Muscle layer of duodenum (tissue), 2 donors: ENCODE results near the gene CYB561.
"Not testable (repeated sequence)": the region's sequence is repeated elsewhere in the genome, so short reads cannot be mapped to it uniquely, and the experiment has no call there.

ENCODE experiments used
- H3K27ac ChIP-seq: one replicate; pipeline ENCODE4 v1.7.0; 2013; ENCODE audit warnings: mild to moderate bottlenecking, low read length
- H3K27me3 ChIP-seq: one replicate; pipeline ENCODE4 v1.7.0; 2013; ENCODE audit warnings: low read depth, mild to moderate bottlenecking, control low read depth, low read length
- H3K36me3 ChIP-seq, 2 donors: one replicate each; pipeline ENCODE4 v1.7.0; 2013; ENCODE audit warnings: low read length in 2 of 2, control low read depth in 1 of 2, mild to moderate bottlenecking in 1 of 2; ENCODE audit not compliant: insufficient read depth in 2 of 2, control insufficient read depth in 1 of 2
- H3K4me1 ChIP-seq, 2 donors: one replicate each; pipeline ENCODE4 v1.7.0; 2013; ENCODE audit warnings: low read length in 2 of 2, mild to moderate bottlenecking in 2 of 2, control low read depth in 1 of 2, moderate library complexity in 1 of 2; ENCODE audit not compliant: insufficient read depth in 2 of 2, control insufficient read depth in 1 of 2
- H3K4me3 ChIP-seq, 2 donors: one replicate each; pipeline ENCODE4 v1.7.0; 2013; ENCODE audit warnings: low read length in 2 of 2, low read depth in 1 of 2, mild to moderate bottlenecking in 1 of 2
- H3K9me3 ChIP-seq, 2 donors: one replicate each; pipeline ENCODE4 v1.7.0; 2013; ENCODE audit warnings: low read length in 2 of 2, control low read depth in 1 of 2, mild to moderate bottlenecking in 1 of 2; ENCODE audit not compliant: control insufficient read depth in 1 of 2
- donor health status: healthy.

The CYB561 gene

GRCh38 chr17:63477480-63478440 lies 31.7 kb upstream of the CYB561 start:
- H3K36me3 ChIP-seq, result no peaks in the 10 kb centered on the region
- H3K9me3 ChIP-seq, result no peaks in the 10 kb centered on the region
- peak overlapping the region; percentile 45 to 73 for H3K4me3 ChIP-seq
- no peak overlapping the region for H3K27ac ChIP-seq
- no peaks in the 10 kb centered on the region for H3K27me3 ChIP-seq
- H3K4me1 ChIP-seq, result peaks cover 0 to 18% of the 10 kb centered on the region in 2 donors

GRCh38 chr17:63476854-63477479 lies 30.9 kb upstream of the CYB561 start, which contains the start of gene ACE:
ACE (plus strand) TSS chr17:63477061; CDS start chr17:63477095, 34 bp downstream.
- no peaks in the 10 kb centered on the region for H3K36me3 ChIP-seq
- H3K27me3 ChIP-seq, result no peaks in the 10 kb centered on the region
- peaks cover 0 to 18% of the 10 kb centered on the region in 2 donors for H3K4me1 ChIP-seq
- no peaks in the 10 kb centered on the region for H3K9me3 ChIP-seq
- H3K4me3 ChIP-seq, result peak within 1 kb of the TSS; percentile 45 to 73
- H3K27ac ChIP-seq, result no peak within 1 kb of the TSS

GRCh38 chr17:63476459-63476853 lies 30.4 kb upstream of the CYB561 start:
- Histone ChIP-seq H3K27ac (no peak overlapping the region), H3K4me3 (peak overlapping the region in 1 of 2 donors; percentile 73), H3K4me1 (peaks cover 0 to 18% of the 10 kb centered on the region in 2 donors), H3K36me3 (no peaks in the 10 kb centered on the region), H3K27me3 (no peaks in the 10 kb centered on the region), H3K9me3 (no peaks in the 10 kb centered on the region)

- Histone ChIP-seq H3K27ac (no peak overlapping the region), H3K4me1 (peaks cover 0 to 18% of the 10 kb centered on the region in 2 donors), H3K27me3 (no peaks in the 10 kb centered on the region), H3K9me3 (no peaks in the 10 kb centered on the region), H3K4me3 (no peak overlapping the region), H3K36me3 (no peaks in the 10 kb centered on the region)
Measured at GRCh38 chr17:63475491-63476412, 29.6 kb upstream of the CYB561 start.

GRCh38 chr17:63474586-63475460 lies 28.7 kb upstream of the CYB561 start:
- H3K4me3 ChIP-seq, result no peak overlapping the region
- H3K4me1 ChIP-seq, result peaks cover 0 to 18% of the 10 kb centered on the region in 2 donors
- no peak overlapping the region for H3K27ac ChIP-seq
- H3K9me3 ChIP-seq, result no peaks in the 10 kb centered on the region
- no peaks in the 10 kb centered on the region for H3K27me3 ChIP-seq
- H3K36me3 ChIP-seq, result no peaks in the 10 kb centered on the region

- Histone ChIP-seq H3K9me3 (no peaks in the 10 kb centered on the region), H3K27me3 (no peaks in the 10 kb centered on the region), H3K4me1 (peaks cover 0 to 18% of the 10 kb centered on the region in 2 donors), H3K36me3 (no peaks in the 10 kb centered on the region), H3K27ac (no peak overlapping the region), H3K4me3 (no peak overlapping the region)
Measured at GRCh38 chr17:63474174-63474573, 28.1 kb upstream of the CYB561 start.

GRCh38 chr17:63468099-63468498 lies 22.0 kb upstream of the CYB561 start:
- not testable (repeated sequence) for H3K9me3 ChIP-seq, H3K27ac ChIP-seq, H3K4me3 ChIP-seq, H3K27me3 ChIP-seq, H3K36me3 ChIP-seq, H3K4me1 ChIP-seq

- H3K4me3 ChIP-seq, result no peak overlapping the region
- H3K27me3 ChIP-seq, result no peaks in the 10 kb centered on the region
- no peak overlapping the region for H3K27ac ChIP-seq
Measured at GRCh38 chr17:63464691-63465236, 18.7 kb upstream of the CYB561 start.

GRCh38 chr17:63463771-63464170 lies 17.7 kb upstream of the CYB561 start:
- Histone ChIP-seq H3K4me1 (no peaks in the 10 kb centered on the region), H3K4me3 (no peak overlapping the region), H3K36me3 (no peaks in the 10 kb centered on the region), H3K9me3 (no peaks in the 10 kb centered on the region), H3K27ac (no peak overlapping the region), H3K27me3 (no peaks in the 10 kb centered on the region)

More at GRCh38 chr17:63464691-63465236, 18.7 kb upstream of the CYB561 start:
- Histone ChIP-seq H3K36me3 (no peaks in the 10 kb centered on the region), H3K9me3 (no peaks in the 10 kb centered on the region), H3K4me1 (no peaks in the 10 kb centered on the region)

- Histone ChIP-seq H3K4me3 (no peak overlapping the region), H3K27ac (no peak overlapping the region), H3K4me1 (no peaks in the 10 kb centered on the region), H3K9me3 (no peaks in the 10 kb centered on the region), H3K27me3 (no peaks in the 10 kb centered on the region), H3K36me3 (no peaks in the 10 kb centered on the region)
Measured at GRCh38 chr17:63460018-63460417, 13.9 kb upstream of the CYB561 start.
